ENCODE data around the gene SHPK. TPM values are rescaled to one million over a fixed set of nuclear protein-coding genes. Genes with fewer than 3 reads are reported as not detected.

Gene SHPK
- total and polyA plus RNA-seq, 9 of the 15 experiments (the other 6 are each of a cell fraction or from before 2014, with no cell fraction given) = 2.5 to 16.3 (median 11.8) TPM

DNA sequence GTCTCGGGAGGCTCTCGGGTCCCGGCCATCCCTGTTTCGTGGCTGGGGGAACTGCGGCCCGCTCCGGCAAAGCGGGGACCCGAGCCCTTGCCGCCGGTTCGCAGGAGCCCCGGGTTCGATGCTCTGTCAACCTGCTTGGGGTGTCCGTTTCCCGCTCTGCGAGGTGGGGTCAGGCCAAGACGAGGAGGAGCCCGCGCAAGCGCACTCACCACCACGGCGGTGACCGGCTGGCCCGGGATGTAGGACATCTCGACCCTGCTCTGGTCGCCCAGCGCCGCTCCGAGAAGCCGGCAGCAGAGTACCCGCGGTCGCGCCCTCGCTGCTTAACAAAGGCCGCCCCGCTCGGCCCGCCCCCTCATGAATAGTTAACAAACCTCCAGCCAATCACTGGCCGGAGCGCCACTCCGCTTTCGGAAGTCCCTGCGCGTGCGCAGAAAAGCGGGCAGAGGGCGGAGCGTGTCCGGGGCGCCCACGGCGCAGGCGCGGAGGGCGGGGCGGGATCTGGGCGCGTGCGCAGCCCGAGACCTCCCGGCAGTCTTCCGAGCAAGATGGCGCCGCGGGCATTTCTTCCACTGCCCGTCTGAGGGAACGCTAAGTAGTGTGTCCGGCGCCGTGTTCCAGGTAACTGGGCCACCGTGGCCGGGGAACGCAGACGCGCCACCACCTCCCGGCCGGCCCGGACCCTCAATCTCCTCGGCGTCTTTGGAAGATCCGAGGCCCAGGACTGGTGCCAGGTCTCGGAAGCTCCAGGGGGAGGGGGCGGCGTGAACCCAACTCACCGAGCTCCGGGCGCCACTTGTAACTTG, 32.4 kb upstream of the SHPK start, which contains the start of the genes EMC6 and TAX1BP3 (continued):
- TF ChIP-seq, protein P1, sequence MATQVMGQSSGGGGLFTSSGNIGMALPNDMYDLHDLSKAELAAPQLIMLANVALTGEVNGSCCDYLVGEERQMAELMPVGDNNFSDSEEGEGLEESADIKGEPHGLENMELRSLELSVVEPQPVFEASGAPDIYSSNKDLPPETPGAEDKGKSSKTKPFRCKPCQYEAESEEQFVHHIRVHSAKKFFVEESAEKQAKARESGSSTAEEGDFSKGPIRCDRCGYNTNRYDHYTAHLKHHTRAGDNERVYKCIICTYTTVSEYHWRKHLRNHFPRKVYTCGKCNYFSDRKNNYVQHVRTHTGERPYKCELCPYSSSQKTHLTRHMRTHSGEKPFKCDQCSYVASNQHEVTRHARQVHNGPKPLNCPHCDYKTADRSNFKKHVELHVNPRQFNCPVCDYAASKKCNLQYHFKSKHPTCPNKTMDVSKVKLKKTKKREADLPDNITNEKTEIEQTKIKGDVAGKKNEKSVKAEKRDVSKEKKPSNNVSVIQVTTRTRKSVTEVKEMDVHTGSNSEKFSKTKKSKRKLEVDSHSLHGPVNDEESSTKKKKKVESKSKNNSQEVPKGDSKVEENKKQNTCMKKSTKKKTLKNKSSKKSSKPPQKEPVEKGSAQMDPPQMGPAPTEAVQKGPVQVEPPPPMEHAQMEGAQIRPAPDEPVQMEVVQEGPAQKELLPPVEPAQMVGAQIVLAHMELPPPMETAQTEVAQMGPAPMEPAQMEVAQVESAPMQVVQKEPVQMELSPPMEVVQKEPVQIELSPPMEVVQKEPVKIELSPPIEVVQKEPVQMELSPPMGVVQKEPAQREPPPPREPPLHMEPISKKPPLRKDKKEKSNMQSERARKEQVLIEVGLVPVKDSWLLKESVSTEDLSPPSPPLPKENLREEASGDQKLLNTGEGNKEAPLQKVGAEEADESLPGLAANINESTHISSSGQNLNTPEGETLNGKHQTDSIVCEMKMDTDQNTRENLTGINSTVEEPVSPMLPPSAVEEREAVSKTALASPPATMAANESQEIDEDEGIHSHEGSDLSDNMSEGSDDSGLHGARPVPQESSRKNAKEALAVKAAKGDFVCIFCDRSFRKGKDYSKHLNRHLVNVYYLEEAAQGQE (IDR thresholded peaks at IDR 0.05; ENCODE audit: borderline replicate concordance) = 0 out of 2 replicates have a peak, but pooled peaks have one; percentile 48
- TF ChIP-seq, protein P1 (CRISPR knock-in tag; IDR thresholded peaks at IDR 0.05; ENCODE audit: low read depth) = no peak
- peak; percentile 61; the same call in 1 of the 2 replicates for TF ChIP-seq POLR2AphosphoS2 (IDR thresholded peaks at IDR 0.05; ENCODE audit: low read length)
- TF ChIP-seq GATAD2B (IDR thresholded peaks at IDR 0.05; ENCODE audit: borderline replicate concordance) = no peak
- no peak for TF ChIP-seq ZNF584 (CRISPR knock-in tag; IDR thresholded peaks at IDR 0.05; ENCODE audit: low read depth)
- peak; percentile 90 for TF ChIP-seq C11orf30 (IDR thresholded peaks at IDR 0.05; ENCODE audit: low read depth)
- peak in 1 of 3 experiments; percentile 48; a peak in 1 of 6 replicates for TF ChIP-seq ZBTB11 (CRISPR knock-in tag; IDR thresholded peaks at IDR 0.05)
- TF ChIP-seq CBFA2T2 (conservative IDR thresholded peaks at IDR 0.05) = no peak
- no peak for TF ChIP-seq KLF1 (tag; IDR thresholded peaks at IDR 0.05)
- TF ChIP-seq NEUROD1 (IDR thresholded peaks at IDR 0.05; ENCODE audit: borderline replicate concordance, low read depth, low read length, partially characterized antibody) = no peak
- no peak for TF ChIP-seq NR3C1 (CRISPR knock-in tag; IDR thresholded peaks at IDR 0.05)
- TF ChIP-seq, protein P2, sequence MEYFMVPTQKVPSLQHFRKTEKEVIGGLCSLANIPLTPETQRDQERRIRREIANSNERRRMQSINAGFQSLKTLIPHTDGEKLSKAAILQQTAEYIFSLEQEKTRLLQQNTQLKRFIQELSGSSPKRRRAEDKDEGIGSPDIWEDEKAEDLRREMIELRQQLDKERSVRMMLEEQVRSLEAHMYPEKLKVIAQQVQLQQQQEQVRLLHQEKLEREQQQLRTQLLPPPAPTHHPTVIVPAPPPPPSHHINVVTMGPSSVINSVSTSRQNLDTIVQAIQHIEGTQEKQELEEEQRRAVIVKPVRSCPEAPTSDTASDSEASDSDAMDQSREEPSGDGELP (CRISPR knock-in tag; IDR thresholded peaks at IDR 0.05; ENCODE audit: borderline replicate concordance) = peak; percentile 48; the same call in 1 of the 2 replicates
- no peak for TF ChIP-seq EP300 (IDR thresholded peaks at IDR 0.05; ENCODE audit: low read length)
- TF ChIP-seq TEAD2 (tag; IDR thresholded peaks at IDR 0.05) = no peak
- TF ChIP-seq YBX1 (IDR thresholded peaks at IDR 0.05) = no peak

Data from K562 (cell line).